IMR-90 (cell line): ENCODE results near the gene SAMD10. TPM values are rescaled to one million over a fixed set of nuclear protein-coding genes. Genes with fewer than 3 reads are reported as not detected.

Experiments
- ATAC-seq: fragments of 200-7000 bp; cut with Tn5 transposase; 2 replicates; pipeline ENCODE4 v1.9.1; 2020; ENCODE audit warnings: low read depth, mild to moderate bottlenecking, moderate library complexity
- BruUV-seq: library from RNA; stranded (reverse); fragments of 400-500 nt; replicated peaks from 2 replicates; lab custom pipeline; 2021; lab: Mats Ljungman, UMichigan
- CTCF ChIA-PET: fragments of 300-600 bp; formaldehyde crosslinking; extraction: SDS; loops from one replicate; lab custom pipeline; 2021; ENCODE audit warnings: antibody characterized with exemption; lab: Yijun Ruan, JAX
- POLR2A ChIA-PET: fragments of 300-600 bp; sonication (Branson Sonifier 250); formaldehyde crosslinking; loops from one replicate; lab custom pipeline; 2022; ENCODE audit warnings: antibody characterized with exemption; ENCODE audit not compliant: unreplicated experiment; lab: Charles Lee
- DNase-seq: peaks from one replicate; pipeline ENCODE4 v3.0.0; 2013
- H2AFZ ChIP-seq: replicated peaks from 2 replicates; pipeline ENCODE3; 2013; ENCODE audit warnings: low read length, mild to moderate bottlenecking; ENCODE audit not compliant: poor library complexity
- H2AK5ac ChIP-seq: 2 replicates; pipeline ENCODE4 v1.6.1; 2013; ENCODE audit warnings: low read depth, low read length, inconsistent platforms
- H2AK9ac ChIP-seq: replicated peaks from 2 replicates; pipeline ENCODE3; 2013; ENCODE audit warnings: mild to moderate bottlenecking, low read depth, low read length, moderate library complexity; ENCODE audit not compliant: poor library complexity
- H2BK120ac ChIP-seq: 2 replicates; pipeline ENCODE4 v1.6.1; 2013; ENCODE audit warnings: low read depth, low read length, inconsistent platforms
- H2BK15ac ChIP-seq: 3 replicates; pipeline ENCODE4 v1.6.1; 2013; ENCODE audit warnings: low read depth, low read length, inconsistent platforms
- H2BK20ac ChIP-seq: 2 replicates; pipeline ENCODE4 v1.6.1; 2013; ENCODE audit warnings: low read depth, mild to moderate bottlenecking, inconsistent platforms, low read length, moderate library complexity
- H2BK5ac ChIP-seq: 2 replicates; pipeline ENCODE4 v1.6.1; 2013; ENCODE audit warnings: mild to moderate bottlenecking, low read depth, low read length, inconsistent platforms; ENCODE audit not compliant: poor library complexity, severe bottlenecking
- H3K14ac ChIP-seq: replicated peaks from 2 replicates; pipeline ENCODE4 v1.6.1; 2013; ENCODE audit warnings: low read depth, low read length, inconsistent platforms
- H3K18ac ChIP-seq: 2 replicates; pipeline ENCODE4 v1.6.1; 2013; ENCODE audit warnings: low read depth, low read length, control low read depth
- H3K23ac ChIP-seq: 2 replicates; pipeline ENCODE4 v1.6.1; 2013; ENCODE audit warnings: low read depth, low read length, inconsistent platforms
- H3K27ac ChIP-seq: 2 replicates; pipeline ENCODE4 v1.5.1; 2013; ENCODE audit warnings: mild to moderate bottlenecking, control low read depth, low read length; ENCODE audit not compliant: insufficient read depth
- H3K27me3 ChIP-seq: 2 replicates; pipeline ENCODE4 v1.6.1; 2013; ENCODE audit warnings: low read length; ENCODE audit not compliant: control insufficient read depth, insufficient read depth
- H3K36me3 ChIP-seq: 2 replicates; pipeline ENCODE4 v1.6.1; 2013; ENCODE audit warnings: low read length, mixed read lengths; ENCODE audit not compliant: control insufficient read depth, insufficient read depth
- H3K4ac ChIP-seq: 2 replicates; pipeline ENCODE4 v1.6.1; 2013; ENCODE audit warnings: low read depth, low read length, inconsistent platforms
- H3K4me1 ChIP-seq: 2 replicates; pipeline ENCODE4 v1.6.1; 2013; ENCODE audit warnings: low read length, mixed read lengths; ENCODE audit not compliant: control insufficient read depth, insufficient read depth
- H3K4me2 ChIP-seq: 2 replicates; pipeline ENCODE4 v1.6.1; 2013; ENCODE audit warnings: low read depth, mild to moderate bottlenecking, control low read depth, low read length, moderate library complexity
- H3K4me3 ChIP-seq: 2 replicates; pipeline ENCODE4 v1.5.1; 2013; ENCODE audit warnings: low read depth, mild to moderate bottlenecking, control low read depth, low read length, moderate library complexity; ENCODE audit not compliant: insufficient read depth
- H3K56ac ChIP-seq: 2 replicates; pipeline ENCODE4 v1.6.1; 2013; ENCODE audit warnings: low read length, inconsistent platforms; ENCODE audit not compliant: insufficient read depth; ENCODE audit errors: extremely low read depth
- H3K79me1 ChIP-seq, 2 experiments: 2 replicates each; pipeline ENCODE4 v1.6.1; 2013; ENCODE audit warnings: low read length in 2 of 2, inconsistent platforms in 1 of 2, low read depth in 1 of 2
- H3K9ac ChIP-seq: 2 replicates; pipeline ENCODE4 v1.6.1; 2013; ENCODE audit warnings: low read depth, low read length, control low read depth
- H3K9me1 ChIP-seq: 2 replicates; pipeline ENCODE4 v1.6.1; 2013; ENCODE audit warnings: low read length, inconsistent platforms; ENCODE audit not compliant: insufficient read depth
- H3K9me3 ChIP-seq: 2 replicates; pipeline ENCODE4 v1.6.1; 2013; ENCODE audit warnings: low read length; ENCODE audit not compliant: control insufficient read depth, insufficient read depth
- H4K20me1 ChIP-seq: 2 replicates; pipeline ENCODE4 v1.6.1; 2013; ENCODE audit warnings: low read length, inconsistent platforms; ENCODE audit not compliant: insufficient read depth
- H4K5ac ChIP-seq: 2 replicates; pipeline ENCODE4 v1.6.1; 2013; ENCODE audit warnings: mild to moderate bottlenecking, low read depth, low read length, control low read depth
- H4K8ac ChIP-seq, 2 experiments: 2 replicates each; pipeline ENCODE4 v1.6.1; 2013; ENCODE audit warnings: low read depth in 2 of 2, low read length in 2 of 2, control low read depth in 1 of 2, inconsistent platforms in 1 of 2
- H4K91ac ChIP-seq: 2 replicates; pipeline ENCODE4 v1.6.1; 2013; ENCODE audit warnings: low read depth, low read length, inconsistent platforms; ENCODE audit not compliant: insufficient read depth
- CTCF ChIP-seq: conservative IDR thresholded peaks from 2 replicates; pipeline ENCODE4 v1.5.1; 2012; ENCODE audit warnings: mild to moderate bottlenecking, low read depth, low read length, improper control_type of control experiment
- MAZ ChIP-seq: IDR thresholded peaks from 2 replicates; pipeline ENCODE4 v1.6.1; 2012; ENCODE audit warnings: low read depth, mild to moderate bottlenecking, low read length, improper control_type of control experiment, moderate library complexity, borderline replicate concordance
- MXI1 ChIP-seq: IDR thresholded peaks from 2 replicates; pipeline ENCODE4 v1.6.1; 2012; ENCODE audit warnings: low read depth, mild to moderate bottlenecking, low read length, moderate library complexity, borderline replicate concordance
- NFE2L2 ChIP-seq: fragments of 150-350 bp; IDR thresholded peaks from 2 replicates; pipeline ENCODE4 v1.6.1; 2016; ENCODE audit warnings: low read depth, mild to moderate bottlenecking, low read length
- POLR2A ChIP-seq: IDR thresholded peaks from 2 replicates; pipeline ENCODE4 v1.6.1; 2012; ENCODE audit warnings: mild to moderate bottlenecking, low read depth, low read length
- RCOR1 ChIP-seq: IDR thresholded peaks from 2 replicates; pipeline ENCODE4 v1.6.1; 2012; ENCODE audit warnings: mild to moderate bottlenecking, low read length, improper control_type of control experiment; ENCODE audit not compliant: insufficient replicate concordance
- SMC3 ChIP-seq: fragments of 150-350 bp; IDR thresholded peaks from 2 replicates; pipeline ENCODE4 v1.6.1; 2016; ENCODE audit warnings: low read depth, mild to moderate bottlenecking, antibody characterized with exemption, low read length, moderate library complexity
- WGBS, 2 experiments: methylation state at CpG; one replicate each; pipeline versions ENCODE4 v1.1.5 to v1.1.7; 2013; ENCODE audit warnings: missing lambda C conversion rate in 2 of 2; ENCODE audit not compliant: insufficient read length in 1 of 2; ENCODE audit errors: extremely low coverage in 2 of 2; 5-methylcytosine and 5-hydroxymethylcytosine counted together
- dilution Hi-C: fragments of 300-500 bp; cut with HindIII; formaldehyde crosslinking; loops from one replicate; pipeline ENCODE4 v1.14.3; 2018; ENCODE audit warnings: low sequenced_read_pairs; ENCODE audit not compliant: unreplicated experiment
- in situ Hi-C: fragments of 300-500 bp; cut with MboI; formaldehyde crosslinking; loops from 3 replicates; pipeline ENCODE4 v1.14.3; 2019; ENCODE audit warnings: low sequenced_read_pairs, inconsistent platforms, mixed read lengths
- intact Hi-C: fragments of 100-400 bp; cut with micrococcal nuclease; formaldehyde crosslinking; loops from 2 replicates; pipeline ENCODE4 v1.10.0; 2022
- polyA plus RNA-seq, 3 experiments: library from polyadenylated mRNA; depleted of rRNA; stranded (reverse); fragments of >200 nt; gene quantifications; 2 replicates each; pipeline ENCODE4 v1.2.3, GENCODE V29; 2012; ENCODE audit warnings: low replicate concordance in 1 of 3
- total RNA-seq: library from RNA; depleted of rRNA; stranded (reverse); fragments of >200 nt; gene quantifications from 2 replicates; pipeline ENCODE4 v1.2.3, GENCODE V29; 2012
- TF ChIP-seq, protein P1 (sequence below): fragments of 150-350 bp; IDR thresholded peaks from 2 replicates; pipeline ENCODE4 v1.6.1; 2016; ENCODE audit warnings: low read depth, mild to moderate bottlenecking, low read length, moderate library complexity, borderline replicate concordance

Gene SAMD10
- total and polyA plus RNA-seq, 2 of the 4 experiments (the other 2 are of a cell fraction): 0.54 to 4.1 TPM

DNA sequence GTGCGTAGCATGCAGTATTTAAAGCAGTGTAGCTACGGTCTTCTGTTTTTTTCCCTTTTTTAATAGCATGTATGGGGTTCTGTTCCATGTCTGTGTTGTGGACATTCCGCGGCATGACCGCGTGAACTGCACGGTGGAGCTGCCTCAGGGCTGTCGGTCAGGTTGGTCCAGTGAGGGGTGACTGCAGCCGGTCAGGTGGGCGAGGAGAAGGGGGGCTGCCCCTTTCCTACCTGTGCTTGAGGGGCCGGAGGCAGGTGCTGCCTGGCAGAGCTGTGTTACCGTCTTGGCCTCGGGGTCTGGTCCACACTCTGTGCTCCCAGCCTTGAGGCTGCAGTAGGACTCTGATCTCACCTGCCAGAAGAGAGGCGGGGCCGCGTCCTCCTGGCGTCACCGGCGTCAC is 47.7 kb downstream of the SAMD10 start:
- BruUV-seq: no TSS peak
- H3K18ac ChIP-seq: no peak overlapping the region
- in situ Hi-C loops (no loop called here), intact Hi-C loops (no loop called here), dilution Hi-C loops (no loop called here)
- H4K8ac ChIP-seq: no peak overlapping the region
- no peak overlapping the region for H4K91ac ChIP-seq
- no peak overlapping the region for H3K27ac ChIP-seq
- H2AK5ac ChIP-seq: no peak overlapping the region
- H4K5ac ChIP-seq: no peak overlapping the region
- peak overlapping the region; percentile 82 for H2AK9ac ChIP-seq
- H3K9me1 ChIP-seq: peaks cover 12% of the 10 kb centered on the region; the same call in 1 of the 2 replicates
- no peaks in the 10 kb centered on the region for H3K4me1 ChIP-seq
- H3K4ac ChIP-seq: no peak overlapping the region
- H2AFZ ChIP-seq: no peak overlapping the region
- no peak overlapping the region for H3K4me2 ChIP-seq
- no peak overlapping the region for H2BK5ac ChIP-seq
- H3K14ac ChIP-seq: no peak overlapping the region
- H3K23ac ChIP-seq: no peak overlapping the region
- no peak for ATAC-seq
- no peak overlapping the region for H3K4me3 ChIP-seq
- H2BK20ac ChIP-seq: no peak overlapping the region
- H3K27me3 ChIP-seq: no peaks in the 10 kb centered on the region
- no peak for TF ChIP-seq SMC3
- no peak for TF ChIP-seq CTCF
- TF ChIP-seq POLR2A: no peak
- TF ChIP-seq, protein P1, sequence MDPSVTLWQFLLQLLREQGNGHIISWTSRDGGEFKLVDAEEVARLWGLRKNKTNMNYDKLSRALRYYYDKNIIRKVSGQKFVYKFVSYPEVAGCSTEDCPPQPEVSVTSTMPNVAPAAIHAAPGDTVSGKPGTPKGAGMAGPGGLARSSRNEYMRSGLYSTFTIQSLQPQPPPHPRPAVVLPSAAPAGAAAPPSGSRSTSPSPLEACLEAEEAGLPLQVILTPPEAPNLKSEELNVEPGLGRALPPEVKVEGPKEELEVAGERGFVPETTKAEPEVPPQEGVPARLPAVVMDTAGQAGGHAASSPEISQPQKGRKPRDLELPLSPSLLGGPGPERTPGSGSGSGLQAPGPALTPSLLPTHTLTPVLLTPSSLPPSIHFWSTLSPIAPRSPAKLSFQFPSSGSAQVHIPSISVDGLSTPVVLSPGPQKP: no peak
- no peak for TF ChIP-seq MXI1
- TF ChIP-seq NFE2L2: no peak
- no peak for TF ChIP-seq MAZ
- no peak for TF ChIP-seq RCOR1
- no peak overlapping the region for H2BK15ac ChIP-seq
- H3K56ac ChIP-seq: no peak overlapping the region
- ChIA-PET POLR2A (no interaction called here), CTCF (no interaction called here)
- peaks cover 39 to 60% of the 10 kb centered on the region in 2 experiments for H3K79me1 ChIP-seq
- H3K9me3 ChIP-seq: no peaks in the 10 kb centered on the region
- 100% methylated on average over 4 of the region's 19 CpGs; no CpG with 5 or more reads in 1 of the 2 experiments for WGBS, 2 experiments
- peaks cover 67% of the 10 kb centered on the region for H4K20me1 ChIP-seq
- no peak overlapping the region for H3K9ac ChIP-seq
- no peak overlapping the region for H2BK120ac ChIP-seq
- no peak for DNase-seq
- H3K36me3 ChIP-seq: peaks cover 72% of the 10 kb centered on the region
